K562 (cell line): ENCODE measurements around the gene HORMAD1. TPM values are rescaled to one million over a fixed set of nuclear protein-coding genes. Genes with fewer than 3 reads are reported as not detected.

ENCODE experiments used
- ATAC-seq: fragments of 200-7000 bp; cut with Tn5 transposase; 3 replicates; pipeline ENCODE4 v1.9.1; 2020; ENCODE audit warnings: moderate library complexity
- BruUV-seq: library from RNA; stranded (reverse); fragments of 400-500 nt; replicated peaks from 2 replicates; lab custom pipeline; 2021; lab: Mats Ljungman, UMichigan
- CTCF ChIA-PET: fragments of 300-600 bp; formaldehyde crosslinking; extraction: SDS; loops from one replicate; lab custom pipeline; 2021; ENCODE audit warnings: low intra/inter-chr PET ratio; lab: Yijun Ruan, JAX
- POLR2A ChIA-PET: fragments of 300-600, 350-650 bp; sonication (Branson Sonifier 250); formaldehyde crosslinking; extraction: SDS; loops from one replicate; lab custom pipeline; 2021; ENCODE audit warnings: antibody characterized with exemption, inconsistent platforms; lab: Yijun Ruan, JAX
- DNase-seq, 4 experiments: peaks; one replicate each; pipeline versions ENCODE4 v3.0.0 to v3.0.0-alpha.2; 2011 to 2018; ENCODE audit warnings: low spot score in 3 of 4, mixed read lengths in 3 of 4; ENCODE audit errors: extremely low read depth in 1 of 4
- FAIRE-seq: peaks from 2 replicates; lab custom pipeline; 2011; peaks lifted over from hg19 to GRCh38; lab: Jason Lieb, UNC
- H2AFZ ChIP-seq: 2 replicates; pipeline ENCODE4 v1.6.0; 2011; ENCODE audit warnings: low read depth, low read length, control low read depth, inconsistent platforms
- H3K27ac ChIP-seq: fragments of 200-600 bp; 3 replicates; pipeline ENCODE4 v1.8.0; 2011; ENCODE audit warnings: low read depth, mild to moderate bottlenecking, control low read depth, inconsistent platforms, low read length, moderate library complexity, mixed read lengths; ENCODE audit errors: extremely low read depth
- H3K27me3 ChIP-seq, 2 experiments: fragments of 300-600 bp in 1 of 2; 2 replicates in 1 of 2; 3 replicates in 1 of 2; pipeline versions ENCODE4 v1.6.0 to v1.8.0; 2011; ENCODE audit warnings: inconsistent platforms in 2 of 2, low read length in 2 of 2, mild to moderate bottlenecking in 1 of 2, mixed read lengths in 1 of 2, moderate library complexity in 1 of 2; ENCODE audit not compliant: control insufficient read depth in 2 of 2, insufficient read depth in 2 of 2
- H3K36me3 ChIP-seq: fragments of 300-600 bp; 3 replicates; pipeline ENCODE4 v1.8.0; 2011; ENCODE audit warnings: mild to moderate bottlenecking, low read length, inconsistent platforms; ENCODE audit not compliant: control insufficient read depth, insufficient read depth
- H3K4me1 ChIP-seq, 2 experiments: fragments of 200-600 bp in 1 of 2; replicated peaks in 1 of 2; 2 replicates in 1 of 2; 3 replicates in 1 of 2; pipeline versions ENCODE4 v1.5.1 to v1.8.0; 2011; ENCODE audit warnings: inconsistent platforms in 2 of 2, low read length in 2 of 2, mild to moderate bottlenecking in 1 of 2, mixed read lengths in 1 of 2, moderate library complexity in 1 of 2; ENCODE audit not compliant: control insufficient read depth in 2 of 2, insufficient read depth in 2 of 2
- H3K4me2 ChIP-seq: 2 replicates; pipeline ENCODE4 v1.6.1; 2011; ENCODE audit warnings: low read length, control low read depth, inconsistent platforms, mixed read lengths; ENCODE audit not compliant: insufficient read depth
- H3K4me3 ChIP-seq: fragments of 200-600 bp; sonication (generic), shearing (Covaris generic); 2 replicates; pipeline ENCODE4 v1.5.1; 2016; ENCODE audit warnings: control low read depth, inconsistent platforms
- H3K79me2 ChIP-seq: fragments of 200-600 bp; 3 replicates; pipeline ENCODE4 v1.8.0; 2011; ENCODE audit warnings: low read length, inconsistent platforms; ENCODE audit not compliant: control insufficient read depth, insufficient read depth
- H3K9ac ChIP-seq, 2 experiments: 2 replicates each; pipeline versions ENCODE4 v1.6.0 to v1.6.1; 2011; ENCODE audit warnings: low read depth in 2 of 2, low read length in 2 of 2, control low read depth in 1 of 2, inconsistent platforms in 1 of 2, mild to moderate bottlenecking in 1 of 2, mixed read lengths in 1 of 2; ENCODE audit not compliant: insufficient read depth in 1 of 2
- H3K9me1 ChIP-seq: one replicate; pipeline ENCODE4 v1.6.0; 2011; ENCODE audit warnings: inconsistent platforms, mild to moderate bottlenecking, low read length, moderate library complexity; ENCODE audit not compliant: control insufficient read depth, insufficient read depth
- H3K9me3 ChIP-seq: replicated peaks from 2 replicates; pipeline ENCODE4 v1.5.1; 2011; ENCODE audit warnings: low read depth, low read length, inconsistent platforms; ENCODE audit not compliant: control insufficient read depth, insufficient read depth
- H4K20me1 ChIP-seq: replicated peaks from 2 replicates; pipeline ENCODE4 v1.6.1; 2011; ENCODE audit warnings: low read length, inconsistent platforms, mixed read lengths; ENCODE audit not compliant: control insufficient read depth, insufficient read depth
- ATF1 ChIP-seq, 2 experiments: fragments of 450-650 bp in 1 of 2; IDR thresholded peaks; 2 replicates each; pipeline ENCODE4 v1.6.1; 2016; ENCODE audit warnings: missing compliant biosample characterization in 1 of 2, missing genetic modification characterization in 1 of 2
- CTCF ChIP-seq, 3 experiments: IDR thresholded peaks in 2 of 3; conservative IDR thresholded peaks in 1 of 3; 2 replicates each; pipeline ENCODE4 v1.5.1; 2011 to 2012; ENCODE audit warnings: low read length in 3 of 3, mild to moderate bottlenecking in 3 of 3, control low read depth in 2 of 3, improper control_type of control experiment in 1 of 3, inconsistent platforms in 1 of 3, low read depth in 1 of 3, mixed read lengths in 1 of 3, moderate library complexity in 1 of 3; ENCODE audit not compliant: insufficient read depth in 2 of 3
- ELF1 ChIP-seq: fragments of 200-800 bp; sonication (Bioruptor generic); IDR thresholded peaks from 2 replicates; pipeline ENCODE4 v1.6.1; 2016; ENCODE audit warnings: missing genetic modification characterization, missing compliant biosample characterization
- HDAC1 ChIP-seq, 2 experiments: fragments of 450-650 bp; IDR thresholded peaks; 2 replicates each; pipeline ENCODE4 v1.6.1; 2016 to 2017; ENCODE audit warnings: inconsistent platforms in 1 of 2, mild to moderate bottlenecking in 1 of 2, moderate library complexity in 1 of 2
- LEF1 ChIP-seq: fragments of 450-650 bp; IDR thresholded peaks from 2 replicates; pipeline ENCODE4 v1.6.1; 2016; ENCODE audit warnings: mild to moderate bottlenecking
- MBD2 ChIP-seq: sonication (generic); IDR thresholded peaks from 2 replicates; pipeline ENCODE4 v1.6.1; 2016; ENCODE audit warnings: low read depth, borderline replicate concordance
- MIER1 ChIP-seq: fragments of 450-650 bp; IDR thresholded peaks from 2 replicates; pipeline ENCODE4 v1.6.1; 2016; ENCODE audit warnings: antibody characterized with exemption, mild to moderate bottlenecking, low read depth
- POLR2B ChIP-seq: fragments of 450-650 bp; IDR thresholded peaks from 2 replicates; pipeline ENCODE4 v1.6.1; 2018; ENCODE audit warnings: low read depth; ENCODE audit not compliant: partially characterized antibody
- POLR2H ChIP-seq: IDR thresholded peaks from 2 replicates; pipeline ENCODE4 v1.6.1; 2016; ENCODE audit warnings: missing genetic modification characterization, low read depth, mild to moderate bottlenecking, control low read depth, missing compliant biosample characterization, moderate library complexity
- RAD51 ChIP-seq: fragments of 450-650 bp; IDR thresholded peaks from 2 replicates; pipeline ENCODE4 v1.7.1; 2016; ENCODE audit warnings: low read depth, mild to moderate bottlenecking, borderline replicate concordance
- RBFOX2 ChIP-seq: fragments of 200-400 bp; formaldehyde crosslinking; IDR thresholded peaks from 2 replicates; pipeline ENCODE4 v1.6.1; 2017; ENCODE audit warnings: low read depth, mild to moderate bottlenecking, low read length, moderate library complexity
- RCOR1 ChIP-seq, 2 experiments: IDR thresholded peaks; 2 replicates each; pipeline ENCODE4 v1.6.1; 2012; ENCODE audit warnings: low read depth in 2 of 2, low read length in 2 of 2, borderline replicate concordance in 1 of 2, improper control_type of control experiment in 1 of 2
- SMAD3 ChIP-seq: fragments of 450-650 bp; formaldehyde crosslinking; conservative IDR thresholded peaks from 2 replicates; pipeline ENCODE4 v1.4.0; 2020; ENCODE audit warnings: mild to moderate bottlenecking
- SNRNP70 ChIP-seq: fragments of 200-400 bp; formaldehyde crosslinking; optimal IDR thresholded peaks from 2 replicates; pipeline ENCODE3; 2017; ENCODE audit warnings: low read depth, low read length
- SP2 ChIP-seq: IDR thresholded peaks from 2 replicates; pipeline ENCODE4 v1.6.1; 2011; ENCODE audit warnings: mild to moderate bottlenecking, low read depth, low read length, moderate library complexity; ENCODE audit not compliant: poor library complexity, severe bottlenecking; ENCODE audit errors: extremely low read depth
- XRCC5 ChIP-seq: fragments of 200-400 bp; formaldehyde crosslinking; IDR thresholded peaks from 2 replicates; pipeline ENCODE4 v1.6.1; 2017; ENCODE audit warnings: low read depth, mild to moderate bottlenecking, low read length
- ZKSCAN1 ChIP-seq: fragments of 150-350 bp; IDR thresholded peaks from 2 replicates; pipeline ENCODE4 v1.6.1; 2016; ENCODE audit warnings: low read depth, low read length
- ZNF24 ChIP-seq: fragments of 450-650 bp; IDR thresholded peaks from 2 replicates; pipeline ENCODE4 v1.6.1; 2016
- ZNF766 ChIP-seq: fragments of 200-800 bp; sonication (Bioruptor generic); conservative IDR thresholded peaks from 2 replicates; pipeline ENCODE4 v1.6.1; 2016; ENCODE audit warnings: missing genetic modification characterization, missing compliant biosample characterization
- ZNF780A ChIP-seq: fragments of 250-450 bp; sonication (Bioruptor Pico); IDR thresholded peaks from 2 replicates; pipeline ENCODE4 v1.5.0; 2021; ENCODE audit warnings: mild to moderate bottlenecking
- WGBS: fragments of 100-300 bp; shearing (Covaris generic); methylation state at CpG from one replicate; pipeline ENCODE4 v1.1.6; 2016; ENCODE audit warnings: low coverage, mixed read lengths; ENCODE audit not compliant: insufficient coverage; ENCODE audit errors: missing lambda C conversion rate; 5-methylcytosine and 5-hydroxymethylcytosine counted together
- in situ Hi-C: fragments of 300-500 bp; cut with MboI; formaldehyde crosslinking; loops from 4 replicates; pipeline ENCODE4 v1.15.0; 2018; ENCODE audit warnings: inconsistent platforms, mixed read lengths
- intact Hi-C: fragments of 100-400 bp; cut with micrococcal nuclease; formaldehyde crosslinking; loops from 2 replicates; pipeline ENCODE4 v1.14.2; 2022
- polyA plus RNA-seq, 8 experiments: library from polyadenylated mRNA; depleted of rRNA in 4 of 8; stranded (reverse) in 5 of 8; unstranded in 3 of 8; fragments of >200 nt; fragmentation: Nextera tagmentation in 2 of 8; fragmentation: Illumina TruSeq in 1 of 8; extraction: Ambion mirVana in 2 of 8; extraction: Trizol in 1 of 8; gene quantifications; 2 replicates each; pipeline versions ENCODE4 v1.2.1 to v1.2.3, GENCODE V29; 2011 to 2014; ENCODE audit warnings: inconsistent platforms in 1 of 8, missing spikeins in 1 of 8
- total RNA-seq, 7 experiments: library from RNA; depleted of rRNA in 6 of 7; stranded (reverse); fragments of >200 nt in 6 of 7; fragmentation: Illumina TruSeq in 2 of 7; extraction: Trizol in 2 of 7; gene quantifications; 2 replicates each; pipeline versions ENCODE4 v1.2.1 to v1.2.3, GENCODE V29; 2011 to 2021; ENCODE audit warnings: low replicate concordance in 1 of 7

The HORMAD1 gene
- total and polyA plus RNA-seq, 9 of the 15 experiments (the other 6 are each of a cell fraction or from before 2014, with no cell fraction given), result not detected

- Histone ChIP-seq H3K36me3 (peaks cover 25% of the 10 kb centered on the region), H4K20me1 (no peaks in the 10 kb centered on the region), H3K4me1 (no peaks in the 10 kb centered on the region; a peak in 1 of 5 replicates), H3K27ac (peak within 1 kb of the TSS; percentile 65), H3K4me3 (peak within 1 kb of the TSS; percentile 55), H3K9me3 (no peaks in the 10 kb centered on the region), H2AFZ (peak within 1 kb of the TSS; percentile 88), H3K9ac (peak within 1 kb of the TSS; percentile 71 to 84), H3K27me3 (no peaks in the 10 kb centered on the region), H3K4me2 (peak within 1 kb of the TSS; percentile 91), H3K79me2 (peaks cover 28% of the 10 kb centered on the region), H3K9me1 (no peaks in the 10 kb centered on the region)
- WGBS, result 1% methylated on average over 17 of the region's 18 CpGs
- FAIRE-seq (peak; percentile 100), ATAC-seq (peak; percentile 99), DNase-seq (peak; percentile 95 to 99 (median 97))
- BruUV-seq, result no TSS peak
- intact Hi-C loops, result loop anchor here (2.0 kb wide), 2 partner anchors 68 to 136 kb away; partner anchors contain the start of gene ENSA
- in situ Hi-C loops, result no loop called here
- ChIA-PET CTCF (no interaction called here), POLR2A (interaction anchor here (0.5 to 2.3 kb wide), 13 partner anchors 9 to 284 kb away, joined by 3 to 10 read pairs (median 4); partner anchors contain the start of gene MCL1)
- peak in 1 of 2 experiments; percentile 18; a peak in 1 of 4 replicates for TF ChIP-seq RCOR1 (IDR thresholded peaks at IDR 0.05; ENCODE audit: borderline replicate concordance in 1 of 2, low read depth in 2 of 2, low read length in 2 of 2)
- TF ChIP-seq MBD2, result peak; percentile 95
- peak; percentile 82 for TF ChIP-seq XRCC5
- 0 out of 2 replicates have a peak, but pooled peaks have one; percentile 56 for TF ChIP-seq ELF1 (tag)
- peak; percentile 53; the same call in 1 of the 2 replicates for TF ChIP-seq LEF1
- TF ChIP-seq ZNF780A (CRISPR knock-in tag), result no peak
- TF ChIP-seq POLR2H (tag), result peak; percentile 45; the same call in 1 of the 2 replicates
- no peak for TF ChIP-seq ATF1 (CRISPR knock-in tag; IDR thresholded peaks at IDR 0.05)
- peak; percentile 91 for TF ChIP-seq ATF1 (tag; IDR thresholded peaks at IDR 0.05)
- TF ChIP-seq SMAD3 (CRISPR knock-in tag), result no peak
- no peak for TF ChIP-seq ZNF24
- 0 out of 2 replicates have a peak, but pooled peaks have one; percentile 16 for TF ChIP-seq MIER1
- TF ChIP-seq POLR2B, result peak; percentile 70
- TF ChIP-seq SNRNP70, result no peak
- peak; percentile 51 for TF ChIP-seq RBFOX2
- peak in 1 of 3 experiments; percentile 1; a peak in 1 of 6 replicates for TF ChIP-seq CTCF (IDR thresholded peaks at IDR 0.05 in 2 of 3, conservative IDR thresholded peaks at IDR 0.05 in 1 of 3; ENCODE audit: insufficient read depth in 2 of 3, low read depth in 1 of 3, low read length in 3 of 3)
- peak; percentile 69; the same call in 1 of the 2 replicates for TF ChIP-seq ZNF766 (CRISPR knock-in tag)
- TF ChIP-seq ZKSCAN1, result no peak
- peak; percentile 18; the same call in 1 of the 2 replicates for TF ChIP-seq RAD51
- peak in 1 of 2 experiments; percentile 75; a peak in 1 of 4 replicates for TF ChIP-seq HDAC1 (IDR thresholded peaks at IDR 0.05)
- peak; percentile 69 for TF ChIP-seq SP2
These were observed 23.4 kb downstream of the HORMAD1 start, which contains the start of gene GOLPH3L for GRCh38 chr1:150696995-150697927. GOLPH3L (minus strand) TSS chr1:150697154; CDS start chr1:150694838, 2,316 bp downstream.
